GM12878 (cell line): ENCODE measurements around the gene CREBBP. TPM values are rescaled to one million over a fixed set of nuclear protein-coding genes. Genes with fewer than 3 reads are reported as not detected.

ENCODE experiments used
- ATAC-seq: fragments of 200-7000 bp; cut with Tn5 transposase; 3 replicates; pipeline ENCODE4 v1.9.1; 2020; ENCODE audit warnings: mild to moderate bottlenecking, moderate library complexity
- BruUV-seq: library from RNA; stranded (reverse); fragments of 400-500 nt; replicated peaks from 2 replicates; lab custom pipeline; 2021; lab: Mats Ljungman, UMichigan
- CTCF ChIA-PET: fragments of 300-600 bp; sonication (Branson Sonifier 250); formaldehyde crosslinking; extraction: SDS; loops from one replicate; lab custom pipeline; 2021; ENCODE audit warnings: inconsistent platforms; lab: Yijun Ruan, JAX
- POLR2A ChIA-PET: fragments of 350-600 bp; formaldehyde crosslinking; extraction: SDS; loops from one replicate; lab custom pipeline; 2021; ENCODE audit warnings: inconsistent platforms; lab: Charles Lee
- RAD21 ChIA-PET: fragments of 300-600 bp; sonication (Branson Sonifier 250); formaldehyde crosslinking; loops from one replicate; lab custom pipeline; 2023; ENCODE audit warnings: antibody characterized with exemption; ENCODE audit not compliant: unreplicated experiment; lab: Charles Lee
- SMC1A ChIA-PET: fragments of 300-600 bp; sonication (Branson Sonifier 250); formaldehyde crosslinking; loops from one replicate; lab custom pipeline; 2023; ENCODE audit not compliant: unreplicated experiment, uncharacterized antibody; lab: Charles Lee
- DNase-seq: peaks from one replicate; pipeline ENCODE4 v3.0.0-alpha.2; 2011; ENCODE audit warnings: low read depth, low spot score
- FAIRE-seq: peaks from 3 replicates; lab custom pipeline; 2011; peaks lifted over from hg19 to GRCh38; lab: Jason Lieb, UNC
- H2AFZ ChIP-seq: 2 replicates; pipeline ENCODE4 v1.6.0; 2011; ENCODE audit warnings: low read depth, low read length, control low read depth; ENCODE audit not compliant: control insufficient read depth
- H3K27ac ChIP-seq: 2 replicates; pipeline ENCODE4 v1.5.1; 2011; ENCODE audit warnings: control low read depth; ENCODE audit not compliant: control insufficient read depth, insufficient read depth
- H3K27me3 ChIP-seq, 2 experiments: replicated peaks in 1 of 2; 2 replicates each; pipeline versions ENCODE4 v1.6.0 to v1.6.1; 2011; ENCODE audit warnings: low read length in 1 of 2; ENCODE audit not compliant: control insufficient read depth in 2 of 2, insufficient read depth in 2 of 2
- H3K36me3 ChIP-seq, 2 experiments: 2 replicates each; pipeline ENCODE4 v1.5.1; 2011; ENCODE audit warnings: low read length in 1 of 2; ENCODE audit not compliant: control insufficient read depth in 2 of 2, insufficient read depth in 2 of 2
- H3K4me1 ChIP-seq: 2 replicates; pipeline ENCODE4 v1.6.1; 2011; ENCODE audit warnings: mild to moderate bottlenecking, low read length, moderate library complexity, mixed read lengths; ENCODE audit not compliant: control insufficient read depth, insufficient read depth
- H3K4me2 ChIP-seq: 2 replicates; pipeline ENCODE4 v1.6.0; 2011; ENCODE audit warnings: control low read depth; ENCODE audit not compliant: control insufficient read depth, insufficient read depth
- H3K4me3 ChIP-seq: fragments of 200-600 bp; sonication (generic); 2 replicates; pipeline ENCODE4 v1.5.1; 2016
- H3K79me2 ChIP-seq: 2 replicates; pipeline ENCODE4 v1.6.0; 2011; ENCODE audit warnings: low read length; ENCODE audit not compliant: control insufficient read depth, insufficient read depth
- H3K9ac ChIP-seq: 2 replicates; pipeline ENCODE4 v1.8.0; 2011; ENCODE audit warnings: low read length, control low read depth, mixed read lengths; ENCODE audit not compliant: control insufficient read depth, insufficient read depth
- H3K9me3 ChIP-seq: replicated peaks from 3 replicates; pipeline ENCODE4 v1.5.1; 2011; ENCODE audit warnings: mild to moderate bottlenecking, low read length; ENCODE audit not compliant: control insufficient read depth, insufficient read depth
- H4K20me1 ChIP-seq: 2 replicates; pipeline ENCODE4 v1.6.0; 2011; ENCODE audit not compliant: control insufficient read depth, insufficient read depth
- ASH2L ChIP-seq: fragments of 300-600, 200-600 bp; sonication (generic); IDR thresholded peaks from 2 replicates; pipeline ENCODE4 v1.6.1; 2017; ENCODE audit warnings: low read depth, mild to moderate bottlenecking, borderline replicate concordance
- CBX3 ChIP-seq: fragments of 200-600 bp; sonication (generic); IDR thresholded peaks from 2 replicates; pipeline ENCODE4 v1.6.1; 2016; ENCODE audit warnings: low read depth, borderline replicate concordance
- CEBPB ChIP-seq, 2 experiments: fragments of 150-350 bp in 1 of 2; IDR thresholded peaks; 2 replicates each; pipeline ENCODE4 v1.6.1; 2012 to 2014; ENCODE audit warnings: low read depth in 2 of 2, low read length in 2 of 2, borderline replicate concordance in 1 of 2, inconsistent platforms in 1 of 2
- CHD4 ChIP-seq: fragments of 200-600 bp; sonication (generic); IDR thresholded peaks from 2 replicates; pipeline ENCODE4 v1.6.1; 2016; ENCODE audit warnings: mild to moderate bottlenecking
- FOS ChIP-seq: IDR thresholded peaks from 3 replicates; pipeline ENCODE4 v1.6.1; 2011; ENCODE audit warnings: borderline replicate concordance; ENCODE audit not compliant: insufficient read length; ENCODE audit errors: extremely low read depth
- HDGF ChIP-seq: fragments of 450-650 bp; IDR thresholded peaks from 2 replicates; pipeline ENCODE4 v1.6.1; 2016; ENCODE audit warnings: antibody characterized with exemption
- WGBS: methylation state at CpG from one replicate; pipeline ENCODE4 v1.1.6; 2016; ENCODE audit warnings: low lambda C conversion rate; ENCODE audit not compliant: insufficient replicate concordance, insufficient coverage; ENCODE audit errors: missing lambda C conversion rate; 5-methylcytosine and 5-hydroxymethylcytosine counted together
- in situ Hi-C: fragments of 300-500 bp; cut with MboI; formaldehyde crosslinking; loops from 9 replicates; pipeline ENCODE4 v1.14.3; 2018; ENCODE audit warnings: mixed read lengths
- intact Hi-C: fragments of 100-400 bp; cut with micrococcal nuclease; formaldehyde crosslinking; loops from one replicate; pipeline ENCODE4 v1.14.2; 2022; ENCODE audit not compliant: unreplicated experiment
- polyA plus RNA-seq, 11 experiments: library from polyadenylated mRNA; depleted of rRNA in 4 of 11; unstranded in 6 of 11; stranded (reverse) in 5 of 11; fragments of >200 nt; fragmentation: Nextera tagmentation in 4 of 11; fragmentation: Illumina TruSeq in 1 of 11; extraction: Ambion mirVana in 4 of 11; extraction: Trizol in 1 of 11; gene quantifications; 1 replicate in 1 of 11; 2 replicates in 10 of 11; pipeline versions ENCODE4 v1.2.1 to v1.2.3, GENCODE V29; 2011 to 2016; ENCODE audit warnings: inconsistent platforms in 2 of 11, missing spikeins in 2 of 11, low read depth in 1 of 11
- total RNA-seq, 4 experiments: library from RNA; depleted of rRNA in 3 of 4; stranded (reverse); fragments of >200 nt in 3 of 4; fragmentation: Illumina TruSeq in 1 of 4; extraction: Trizol in 1 of 4; gene quantifications; 2 replicates each; pipeline versions ENCODE4 v1.2.1 to v1.2.3, GENCODE V29; 2013 to 2021
- TF ChIP-seq, protein P1 (sequence below): fragments of 450-650 bp; IDR thresholded peaks from 2 replicates; pipeline ENCODE4 v1.6.1; 2016; ENCODE audit warnings: mild to moderate bottlenecking, moderate library complexity, borderline replicate concordance
- TF ChIP-seq, protein P2 (sequence below): fragments of 150-350 bp; IDR thresholded peaks from 2 replicates; pipeline ENCODE4 v1.6.1; 2014; ENCODE audit warnings: mild to moderate bottlenecking, low read depth, low read length

The CREBBP gene
- total and polyA plus RNA-seq, 10 of the 15 experiments (the other 5 are each of a cell fraction or from before 2014, with no cell fraction given) = 3.4 to 32.7 (median 7.9) TPM

DNA sequence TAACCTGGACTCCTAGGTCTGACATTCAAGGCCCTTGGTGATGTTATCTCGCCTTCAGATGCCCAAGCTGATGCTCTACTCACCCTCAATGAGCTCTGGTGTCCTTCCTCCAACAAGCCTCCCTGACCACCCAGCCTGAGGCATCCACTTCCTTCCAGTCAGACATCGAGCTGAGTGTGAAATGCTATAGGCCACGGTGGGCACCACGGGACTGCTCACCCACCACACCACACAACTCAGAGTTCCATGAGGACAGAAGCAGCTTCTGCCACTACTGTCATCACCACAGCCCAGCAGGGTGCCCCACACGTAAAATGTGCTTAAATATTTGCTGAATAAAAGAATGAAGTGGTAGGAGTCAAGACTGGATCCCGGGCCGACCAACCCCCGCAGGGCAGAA, 12.0 kb downstream of the CREBBP start:
- no TSS peak for BruUV-seq
- Histone ChIP-seq H3K4me2 (no peak overlapping the region), H3K4me1 (peaks cover 8% of the 10 kb centered on the region), H3K79me2 (peaks cover 94% of the 10 kb centered on the region), H4K20me1 (peaks cover 21% of the 10 kb centered on the region), H3K4me3 (no peak overlapping the region), H3K9ac (no peak overlapping the region), H3K9me3 (no peaks in the 10 kb centered on the region), H2AFZ (no peak overlapping the region), H3K27ac (no peak overlapping the region), H3K27me3 (no peaks in the 10 kb centered on the region), H3K36me3 (peaks cover 0 to 3% of the 10 kb centered on the region in 2 experiments; a peak in 2 of 4 replicates)
- in situ Hi-C loops = no loop called here
- RAD21 ChIA-PET = interaction anchor here (1.1 to 1.4 kb wide), 3 partner anchors 10 to 178 kb away, joined by 3 to 4 read pairs (median 3); no protein-coding TSS in a partner anchor
- FAIRE-seq (no peak), ATAC-seq (no peak), DNase-seq (no peak)
- TF ChIP-seq CEBPB (IDR thresholded peaks at IDR 0.05; ENCODE audit: borderline replicate concordance in 1 of 2, low read depth in 2 of 2, low read length in 2 of 2) (no peak), ASH2L (no peak), CBX3 (no peak)
- intact Hi-C loops = no loop called here
- CTCF ChIA-PET = interaction anchor here (1.3 kb wide), 2 partner anchors 10 to 11 kb away, joined by 4 read pairs; no protein-coding TSS in a partner anchor
- POLR2A ChIA-PET = interaction anchor here (0.5 to 2.3 kb wide), 3 partner anchors 10 to 405 kb away, joined by 4 to 7 read pairs (median 7); no protein-coding TSS in a partner anchor
- SMC1A ChIA-PET = interaction anchor here (13.4 kb wide), 1 partner anchor 8 kb away, joined by 160 read pairs; no protein-coding TSS in a partner anchor
- WGBS = 75% methylated on average over 8 of the region's 8 CpGs

DNA sequence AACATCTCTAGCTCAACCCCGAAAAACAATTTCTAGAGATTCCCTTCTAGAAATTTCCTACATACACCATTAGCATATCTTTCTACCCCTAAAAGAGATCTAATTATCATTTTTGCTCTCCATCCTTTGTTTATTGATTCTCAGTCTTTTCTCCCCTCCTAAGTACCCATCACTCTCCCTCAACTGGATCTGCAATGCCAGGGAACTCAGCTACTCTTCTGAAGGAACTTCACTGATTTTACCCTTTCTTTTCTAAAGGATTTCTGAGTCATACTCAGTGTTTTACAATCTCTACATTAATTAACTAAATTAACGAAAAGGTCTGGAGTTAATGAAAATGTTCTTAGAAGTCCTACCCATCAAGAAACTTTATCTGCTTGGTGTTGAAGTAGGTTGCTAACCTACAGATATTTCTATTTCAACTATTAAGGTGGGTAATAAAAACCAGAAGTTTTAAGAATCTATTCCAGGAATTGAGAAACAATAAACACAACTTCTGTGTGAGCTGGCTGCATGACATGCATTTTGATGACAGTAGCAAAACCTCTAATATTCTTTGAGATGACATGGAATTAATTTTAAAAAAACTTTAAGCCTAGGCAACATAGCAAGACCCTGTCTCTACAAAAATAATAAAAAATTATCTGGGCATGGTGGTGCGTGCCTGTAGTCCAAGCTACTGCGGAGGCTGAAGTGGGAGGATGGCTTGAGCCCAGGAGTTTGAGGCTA, 13.6 kb downstream of the CREBBP start:
- Histone ChIP-seq H4K20me1 (peaks cover 10% of the 10 kb centered on the region), H3K36me3 (no peaks in the 10 kb centered on the region; a peak in 1 of 4 replicates), H3K4me2 (no peak overlapping the region), H3K27ac (no peak overlapping the region), H3K9me3 (no peaks in the 10 kb centered on the region), H3K4me3 (no peak overlapping the region), H3K27me3 (no peaks in the 10 kb centered on the region), H3K79me2 (peaks cover 89% of the 10 kb centered on the region), H2AFZ (no peak overlapping the region), H3K9ac (no peak overlapping the region), H3K4me1 (peaks cover 8% of the 10 kb centered on the region)
- ATAC-seq = no peak
- FAIRE-seq = no peak
- in situ Hi-C loops = no loop called here
- intact Hi-C loops = no loop called here
- ChIA-PET POLR2A (interaction anchor here (0.5 to 2.3 kb wide), 5 partner anchors 9 to 630 kb away, joined by 3 to 7 read pairs (median 4); no protein-coding TSS in a partner anchor), RAD21 (interaction anchor here (1.0 to 1.5 kb wide), 3 partner anchors 9 to 12 kb away, joined by 3 to 7 read pairs (median 6); no protein-coding TSS in a partner anchor), CTCF (interaction anchor here (0.9 to 6.2 kb wide), 5 partner anchors 9 to 179 kb away, joined by 3 to 35 read pairs (median 3); no protein-coding TSS in a partner anchor), SMC1A (interaction anchor here (1.2 to 13.4 kb wide), 7 partner anchors 9 to 85 kb away, joined by 3 to 160 read pairs (median 5); no protein-coding TSS in a partner anchor)
- 96% methylated on average over 4 of the region's 4 CpGs for WGBS
- no peak for DNase-seq
- BruUV-seq = no TSS peak
- TF ChIP-seq FOS = no peak
- TF ChIP-seq, protein P1, sequence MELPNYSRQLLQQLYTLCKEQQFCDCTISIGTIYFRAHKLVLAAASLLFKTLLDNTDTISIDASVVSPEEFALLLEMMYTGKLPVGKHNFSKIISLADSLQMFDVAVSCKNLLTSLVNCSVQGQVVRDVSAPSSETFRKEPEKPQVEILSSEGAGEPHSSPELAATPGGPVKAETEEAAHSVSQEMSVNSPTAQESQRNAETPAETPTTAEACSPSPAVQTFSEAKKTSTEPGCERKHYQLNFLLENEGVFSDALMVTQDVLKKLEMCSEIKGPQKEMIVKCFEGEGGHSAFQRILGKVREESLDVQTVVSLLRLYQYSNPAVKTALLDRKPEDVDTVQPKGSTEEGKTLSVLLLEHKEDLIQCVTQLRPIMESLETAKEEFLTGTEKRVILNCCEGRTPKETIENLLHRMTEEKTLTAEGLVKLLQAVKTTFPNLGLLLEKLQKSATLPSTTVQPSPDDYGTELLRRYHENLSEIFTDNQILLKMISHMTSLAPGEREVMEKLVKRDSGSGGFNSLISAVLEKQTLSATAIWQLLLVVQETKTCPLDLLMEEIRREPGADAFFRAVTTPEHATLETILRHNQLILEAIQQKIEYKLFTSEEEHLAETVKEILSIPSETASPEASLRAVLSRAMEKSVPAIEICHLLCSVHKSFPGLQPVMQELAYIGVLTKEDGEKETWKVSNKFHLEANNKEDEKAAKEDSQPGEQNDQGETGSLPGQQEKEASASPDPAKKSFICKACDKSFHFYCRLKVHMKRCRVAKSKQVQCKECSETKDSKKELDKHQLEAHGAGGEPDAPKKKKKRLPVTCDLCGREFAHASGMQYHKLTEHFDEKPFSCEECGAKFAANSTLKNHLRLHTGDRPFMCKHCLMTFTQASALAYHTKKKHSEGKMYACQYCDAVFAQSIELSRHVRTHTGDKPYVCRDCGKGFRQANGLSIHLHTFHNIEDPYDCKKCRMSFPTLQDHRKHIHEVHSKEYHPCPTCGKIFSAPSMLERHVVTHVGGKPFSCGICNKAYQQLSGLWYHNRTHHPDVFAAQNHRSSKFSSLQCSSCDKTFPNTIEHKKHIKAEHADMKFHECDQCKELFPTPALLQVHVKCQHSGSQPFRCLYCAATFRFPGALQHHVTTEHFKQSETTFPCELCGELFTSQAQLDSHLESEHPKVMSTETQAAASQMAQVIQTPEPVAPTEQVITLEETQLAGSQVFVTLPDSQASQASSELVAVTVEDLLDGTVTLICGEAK = no peak
- no peak for TF ChIP-seq HDGF
- TF ChIP-seq, protein P2, sequence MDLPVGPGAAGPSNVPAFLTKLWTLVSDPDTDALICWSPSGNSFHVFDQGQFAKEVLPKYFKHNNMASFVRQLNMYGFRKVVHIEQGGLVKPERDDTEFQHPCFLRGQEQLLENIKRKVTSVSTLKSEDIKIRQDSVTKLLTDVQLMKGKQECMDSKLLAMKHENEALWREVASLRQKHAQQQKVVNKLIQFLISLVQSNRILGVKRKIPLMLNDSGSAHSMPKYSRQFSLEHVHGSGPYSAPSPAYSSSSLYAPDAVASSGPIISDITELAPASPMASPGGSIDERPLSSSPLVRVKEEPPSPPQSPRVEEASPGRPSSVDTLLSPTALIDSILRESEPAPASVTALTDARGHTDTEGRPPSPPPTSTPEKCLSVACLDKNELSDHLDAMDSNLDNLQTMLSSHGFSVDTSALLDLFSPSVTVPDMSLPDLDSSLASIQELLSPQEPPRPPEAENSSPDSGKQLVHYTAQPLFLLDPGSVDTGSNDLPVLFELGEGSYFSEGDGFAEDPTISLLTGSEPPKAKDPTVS = no peak
- TF ChIP-seq CHD4 = no peak
